NCI-H2107 treated with DMSO at 0.1 percent for 48 hours (cell line): ENCODE measurements around the gene RP2.

Experiments used
- DNase-seq: peaks from one replicate; lab custom pipeline; 2025; ENCODE audit not compliant: unreplicated experiment; lab: John Stamatoyannopoulos, UW

RP2 gene

DNA sequence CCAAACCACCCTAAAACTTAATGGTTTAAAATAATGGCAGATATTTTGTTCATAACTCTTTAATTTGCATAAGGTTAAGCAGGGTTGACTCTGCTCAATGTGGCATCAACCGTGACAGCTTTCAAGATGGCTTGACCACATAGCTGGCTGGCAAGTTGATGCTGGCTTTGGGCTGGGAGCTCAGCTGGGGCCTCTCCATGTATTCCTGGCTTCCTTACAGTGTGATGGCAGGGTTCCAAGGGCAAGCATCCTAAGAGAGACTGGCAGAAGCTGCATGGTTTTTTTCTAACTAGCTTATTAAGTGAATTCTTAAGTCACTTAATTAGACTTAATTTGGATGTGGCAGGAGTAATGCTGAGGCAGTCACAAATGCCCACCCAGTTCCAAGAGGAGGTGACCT lies 4.5 kb downstream of the RP2 start:
- DNase-seq: no peak

DNA sequence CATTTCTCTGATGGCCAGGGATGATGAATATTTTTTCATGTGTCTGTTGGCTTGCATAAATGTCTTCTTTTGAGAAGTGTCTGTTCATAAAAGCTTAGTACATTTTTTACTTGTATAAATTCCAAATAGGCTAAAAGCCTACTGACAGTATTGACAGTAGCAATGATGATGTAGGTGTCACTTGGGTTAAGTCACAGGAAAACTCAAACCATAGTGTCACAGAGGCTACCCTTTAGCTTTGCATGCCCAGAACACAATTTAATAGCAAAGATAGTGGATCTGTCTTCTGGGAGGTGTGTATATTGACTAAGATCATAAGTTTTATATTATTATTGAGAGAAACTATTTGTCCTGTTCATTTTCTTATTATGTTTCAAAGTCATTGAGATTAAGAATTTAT lies 8.1 kb downstream of the RP2 start:
- DNase-seq: no peak

DNA sequence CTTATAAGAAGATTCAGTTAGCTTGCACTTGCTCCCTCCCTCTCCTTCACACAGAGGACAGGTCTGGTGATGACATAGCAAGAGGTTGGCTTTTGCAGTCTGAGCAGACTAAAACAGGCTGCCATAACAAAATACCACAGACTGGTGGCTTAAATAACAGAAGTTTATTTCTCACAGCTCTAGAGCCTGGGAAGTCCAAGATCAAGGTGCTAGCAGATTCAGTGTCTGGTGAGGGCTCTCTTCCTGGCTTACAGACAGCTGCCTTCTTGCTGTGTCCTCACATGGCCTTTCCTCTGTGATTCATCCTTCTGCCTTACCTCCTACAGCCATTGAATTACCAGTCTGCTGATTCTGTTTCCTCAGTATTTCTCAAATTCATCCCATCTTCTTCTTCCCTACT lies 13.1 kb downstream of the RP2 start:
- no peak for DNase-seq

DNA sequence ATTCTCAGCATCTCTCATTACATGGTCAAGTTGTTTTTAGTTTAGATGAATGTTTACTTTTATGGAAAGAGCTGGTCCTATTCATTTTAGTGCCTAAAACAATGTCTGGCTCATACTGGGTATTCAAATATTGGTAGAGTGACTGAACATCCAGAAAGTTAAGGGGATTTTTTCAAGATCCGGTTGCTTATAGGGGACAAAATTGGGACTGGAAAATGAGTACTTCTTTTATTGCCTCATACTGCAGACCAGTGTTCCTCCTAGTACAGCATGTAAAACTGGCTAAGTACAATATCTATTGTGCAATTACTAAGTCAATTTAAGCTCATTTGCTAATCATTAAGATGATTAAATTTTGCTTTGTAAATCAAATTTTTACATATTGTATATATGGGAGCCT lies 13.9 kb downstream of the RP2 start:
- DNase-seq: no peak

DNA sequence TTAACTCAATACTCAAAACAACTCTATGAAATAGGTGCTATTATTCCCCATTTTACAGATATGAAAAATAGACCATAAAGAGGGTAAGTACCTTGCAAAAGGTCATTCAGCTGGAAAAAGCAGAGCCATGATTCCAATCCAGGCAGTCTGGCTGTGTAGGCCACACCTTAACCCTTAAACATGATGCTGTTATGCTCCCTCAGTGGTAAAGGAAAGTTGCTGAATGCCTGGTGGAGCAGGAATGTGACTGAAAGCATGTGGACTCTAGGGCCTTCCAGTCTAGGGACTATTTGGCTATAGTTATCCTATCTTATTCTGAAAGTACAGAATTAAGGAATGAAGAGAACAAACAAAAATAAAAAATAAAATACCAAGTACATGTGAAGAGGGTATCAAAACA lies 19.6 kb downstream of the RP2 start:
- no peak for DNase-seq

DNA sequence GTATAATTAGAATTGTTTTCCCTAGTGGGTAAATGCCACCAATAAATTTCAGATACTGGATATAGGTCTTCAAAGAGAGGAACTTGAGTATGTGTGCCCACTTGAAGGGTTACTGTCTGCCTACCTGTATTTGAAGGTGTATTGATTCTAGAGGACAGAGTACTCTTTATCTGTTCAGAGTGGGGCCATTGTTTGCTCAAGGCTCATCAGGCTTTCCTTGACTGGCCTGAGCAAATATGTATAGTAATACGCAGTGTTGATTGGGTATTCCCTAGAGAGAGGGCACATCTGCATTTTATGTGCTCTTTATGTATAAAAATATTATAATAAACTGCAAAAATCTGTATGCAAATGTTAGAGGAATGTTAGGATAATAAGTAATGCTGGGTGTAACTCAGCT lies 23.7 kb downstream of the RP2 start:
- DNase-seq: no peak

DNA sequence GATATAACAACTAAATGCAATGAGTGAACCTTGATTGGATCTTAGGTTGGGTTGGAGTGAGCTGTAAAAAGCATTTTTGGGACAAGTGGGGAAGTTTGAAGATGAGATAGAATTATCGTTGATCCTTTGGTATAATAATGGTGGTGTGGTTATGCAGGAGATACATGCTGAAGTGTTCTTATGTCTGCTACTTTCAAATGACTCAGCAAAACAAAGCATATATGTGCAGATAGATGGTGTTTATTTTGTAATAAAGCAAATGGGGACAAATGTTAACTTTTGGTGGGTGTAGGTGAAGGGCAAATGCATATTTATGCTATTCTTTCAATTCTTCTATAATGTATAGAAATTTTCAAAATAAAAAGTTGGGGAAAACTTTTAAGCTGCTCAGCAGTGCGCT lies 26.2 kb downstream of the RP2 start:
- DNase-seq: no peak

DNA sequence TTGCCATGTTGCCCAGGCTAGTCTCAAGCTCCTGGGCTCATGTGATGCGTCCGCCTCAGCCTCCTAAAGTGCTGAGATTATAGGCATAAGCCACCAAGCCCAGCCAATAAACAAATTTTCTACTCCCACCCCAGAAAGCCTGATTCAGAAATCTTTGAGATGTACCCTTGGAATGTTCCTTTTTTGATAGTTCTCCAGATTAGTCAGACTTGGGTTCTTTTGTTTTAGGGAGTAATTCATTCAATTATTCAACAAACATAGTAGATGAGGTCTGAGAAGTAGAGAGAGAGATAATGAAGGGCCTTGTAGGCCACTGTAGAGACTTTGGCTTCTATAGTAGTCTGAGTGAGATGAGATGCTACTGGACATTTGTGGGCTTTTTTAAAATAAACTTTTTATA lies 27.8 kb downstream of the RP2 start:
- no peak for DNase-seq

DNA sequence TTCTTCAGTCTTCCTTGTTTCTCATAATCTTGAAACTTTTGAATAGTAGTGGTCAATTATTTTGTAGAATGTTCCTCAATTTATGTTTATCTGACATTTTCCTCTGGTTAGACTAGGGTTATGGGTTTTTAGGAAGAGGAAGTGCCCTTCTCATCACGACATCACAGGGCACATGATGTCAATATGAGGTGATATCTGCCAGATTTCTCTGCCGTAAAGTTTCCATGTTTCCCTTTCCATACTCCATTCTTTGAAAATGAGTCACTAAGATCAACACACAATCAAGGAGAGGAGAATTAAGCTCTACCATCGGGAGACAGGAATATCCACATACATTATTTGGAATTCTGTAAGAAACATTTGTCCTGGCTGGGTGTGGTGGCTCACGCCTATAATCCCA lies 28.4 kb downstream of the RP2 start:
- no peak for DNase-seq

DNA sequence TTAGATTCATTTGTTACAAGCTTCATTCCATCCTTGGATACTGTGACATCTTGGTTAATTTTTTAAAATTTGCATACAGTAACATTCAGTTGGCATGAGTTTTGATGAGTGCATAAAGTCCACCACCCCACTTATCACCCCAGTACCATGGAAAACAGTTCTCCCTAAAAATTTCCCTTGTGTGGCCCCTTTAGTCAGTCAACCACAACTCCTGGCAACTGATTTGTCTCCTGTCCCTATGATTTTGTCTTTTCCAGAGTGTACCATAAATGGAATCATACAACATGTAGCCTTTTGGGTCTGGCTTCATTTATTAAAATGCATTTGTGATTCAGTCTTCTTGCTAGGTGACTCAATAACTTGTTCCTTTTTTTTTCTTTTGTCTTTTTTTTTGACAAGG lies 29.9 kb downstream of the RP2 start:
- DNase-seq: no peak

DNA sequence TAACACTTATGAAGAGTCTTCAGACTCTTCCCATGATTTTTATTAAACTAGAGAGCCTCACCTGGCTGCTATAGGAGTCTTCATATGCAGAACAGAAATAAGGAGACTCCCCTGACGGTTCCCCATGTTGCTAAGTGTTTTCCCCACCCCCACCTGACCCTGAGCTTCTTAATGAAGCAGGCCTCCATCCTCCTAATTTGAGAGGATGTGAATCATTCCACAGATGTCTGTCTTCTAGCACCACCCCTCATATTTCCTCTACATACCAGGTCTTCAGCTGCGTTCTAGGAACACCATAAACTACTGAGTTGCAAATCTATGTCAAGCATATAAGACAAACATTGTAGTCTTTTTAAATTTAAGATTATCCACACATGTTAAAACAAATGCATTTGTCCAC lies 36.9 kb downstream of the RP2 start:
- no peak for DNase-seq

DNA sequence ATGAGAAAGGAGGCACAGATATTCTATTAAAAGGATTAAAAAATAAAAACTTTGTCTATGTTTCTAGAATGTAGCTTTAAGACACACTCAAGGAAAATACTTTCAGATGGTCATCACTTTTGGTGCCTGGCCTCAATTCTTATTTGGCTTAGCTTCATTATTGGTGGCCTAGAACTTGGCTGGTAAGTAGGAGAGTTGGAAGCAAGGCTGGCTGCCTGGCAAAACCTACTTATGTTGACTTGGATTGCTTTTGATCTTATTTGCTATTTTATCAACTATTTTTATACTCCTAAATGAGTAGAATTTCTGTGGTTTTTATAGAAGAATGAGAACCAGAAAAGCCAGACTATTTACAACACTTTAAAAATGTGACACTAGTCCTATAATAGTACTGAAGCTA lies 40.1 kb downstream of the RP2 start:
- DNase-seq: no peak

DNA sequence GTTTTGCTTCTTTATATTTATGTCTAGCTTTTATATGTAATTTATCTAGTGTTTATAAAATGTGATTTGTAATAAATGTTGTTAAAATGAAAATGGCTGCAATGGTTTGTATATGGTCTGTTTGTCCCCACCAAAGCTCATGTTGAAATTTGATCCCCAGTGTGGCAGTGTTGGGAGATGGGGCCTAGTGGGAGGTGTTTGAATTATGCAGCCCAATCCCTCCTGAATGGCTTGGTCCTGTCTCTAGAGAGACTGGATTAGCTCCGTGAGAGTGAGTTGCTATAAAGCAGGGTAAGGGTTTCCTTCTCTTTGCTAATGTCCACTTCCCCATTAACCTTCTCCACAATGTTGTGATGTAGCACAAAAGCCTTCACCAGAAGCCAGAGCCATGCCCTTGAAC lies 45.4 kb downstream of the RP2 start:
- no peak for DNase-seq

DNA sequence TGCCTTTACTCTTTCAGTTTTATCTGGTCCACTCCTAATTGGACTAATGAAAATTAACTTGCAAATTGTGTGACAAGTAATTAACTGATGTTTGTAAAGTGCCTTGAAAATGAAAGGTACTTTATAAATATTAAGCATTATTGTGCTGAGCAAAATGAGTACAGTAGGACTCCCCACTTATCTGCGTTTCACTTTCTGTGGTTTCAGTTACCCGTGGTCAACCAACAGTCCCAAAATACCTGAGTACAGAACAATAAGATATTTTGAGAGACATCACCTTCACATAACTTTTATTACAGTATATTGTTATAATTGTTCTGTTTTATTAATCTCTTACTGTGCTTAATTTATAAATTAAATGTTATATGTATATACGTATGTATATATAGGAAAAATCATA lies 48.0 kb downstream of the RP2 start:
- DNase-seq: no peak

DNA sequence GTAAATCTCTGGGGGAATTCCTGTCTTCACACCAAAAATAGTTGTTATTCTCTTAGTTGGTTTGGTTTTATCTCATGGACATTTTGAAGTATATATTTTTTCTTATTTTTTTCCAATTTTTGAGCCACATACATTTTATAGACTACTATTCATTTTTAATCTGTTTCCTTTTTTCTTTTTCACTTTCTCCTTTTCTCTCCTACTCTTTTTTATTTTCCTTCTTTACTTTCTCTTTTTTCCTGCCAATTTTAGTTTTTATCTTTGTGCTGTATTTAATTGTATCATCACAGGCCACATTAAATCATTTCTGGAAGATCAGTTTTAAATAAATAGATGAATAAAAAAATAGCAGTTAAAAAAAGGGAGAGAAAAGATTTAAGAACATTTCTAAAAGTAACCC lies 61.4 kb downstream of the RP2 start:
- no peak for DNase-seq

DNA sequence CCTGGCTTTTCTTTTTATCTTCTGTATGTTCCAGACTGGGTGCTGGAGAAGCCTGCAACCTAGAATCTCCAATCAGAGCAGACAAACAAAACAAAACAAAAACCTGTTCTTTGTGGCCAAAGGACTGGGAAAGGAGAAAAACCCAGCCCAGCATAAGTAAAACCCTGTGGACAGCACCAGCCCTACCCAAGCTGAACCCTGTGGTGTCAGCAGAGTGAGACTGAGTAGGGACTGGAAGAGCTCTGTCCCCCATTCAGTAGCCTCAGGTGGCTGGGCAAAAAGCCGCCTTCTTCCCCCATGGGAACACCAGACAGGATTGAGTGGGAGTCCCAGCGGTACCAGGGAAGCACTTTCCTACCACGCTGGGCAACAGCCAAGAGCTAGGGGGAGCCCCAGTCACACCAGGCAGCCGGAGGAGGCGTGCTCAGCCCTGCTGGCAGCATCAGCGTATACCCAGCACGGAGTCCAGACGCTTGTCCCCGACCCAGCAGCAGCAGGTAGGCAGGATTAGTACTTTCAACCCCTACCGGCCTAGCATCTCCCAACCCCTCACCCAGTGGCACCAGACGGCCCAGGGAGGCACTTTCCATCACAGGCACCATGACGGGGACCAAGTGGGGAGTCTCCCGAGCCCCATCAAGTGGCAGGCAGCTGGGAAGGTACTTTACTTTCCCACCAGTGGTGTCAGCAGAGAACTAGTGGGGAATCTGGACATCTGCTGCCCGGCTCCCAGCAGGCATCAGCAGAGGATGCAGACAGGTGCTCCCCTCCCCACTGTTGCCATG lies 66.8 kb downstream of the RP2 start:
- DNase-seq: peak; percentile 93

DNA sequence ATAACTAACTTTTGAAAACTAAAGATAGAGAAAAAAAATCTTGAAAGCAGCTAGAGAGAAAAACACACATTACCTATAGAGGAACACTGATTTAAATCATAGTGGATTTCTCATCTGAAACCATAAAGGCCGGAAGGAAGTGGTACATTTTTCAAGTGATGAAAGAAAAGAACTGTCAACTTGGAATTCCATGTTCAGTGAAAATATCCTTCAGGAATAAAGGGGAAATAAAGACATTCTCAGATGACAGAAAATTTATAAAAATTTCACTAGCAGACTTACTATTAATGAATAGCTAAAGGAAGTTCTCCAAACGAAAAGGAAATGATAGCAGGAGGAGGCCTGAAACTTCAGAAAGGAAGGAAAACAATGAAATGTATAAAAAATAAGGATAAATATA lies 67.8 kb downstream of the RP2 start:
- no peak for DNase-seq

DNA sequence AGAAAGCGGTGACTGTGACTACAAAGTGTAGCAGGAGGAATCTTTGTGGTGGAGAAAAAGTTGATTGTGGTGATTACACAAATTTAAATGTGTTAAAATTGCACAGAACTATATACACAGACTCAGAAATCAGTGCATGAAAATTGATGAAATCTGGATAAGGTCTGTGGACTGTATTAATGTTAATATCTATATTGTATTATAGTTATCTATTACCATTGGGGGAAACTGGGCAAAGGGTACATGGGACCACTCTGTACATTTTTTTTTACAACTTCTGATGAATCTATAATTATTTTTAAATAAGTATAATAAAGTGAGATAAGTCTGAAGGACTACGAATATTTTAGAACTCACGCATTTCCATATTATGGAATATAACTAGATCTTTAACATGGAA lies 73.6 kb downstream of the RP2 start:
- DNase-seq: no peak

DNA sequence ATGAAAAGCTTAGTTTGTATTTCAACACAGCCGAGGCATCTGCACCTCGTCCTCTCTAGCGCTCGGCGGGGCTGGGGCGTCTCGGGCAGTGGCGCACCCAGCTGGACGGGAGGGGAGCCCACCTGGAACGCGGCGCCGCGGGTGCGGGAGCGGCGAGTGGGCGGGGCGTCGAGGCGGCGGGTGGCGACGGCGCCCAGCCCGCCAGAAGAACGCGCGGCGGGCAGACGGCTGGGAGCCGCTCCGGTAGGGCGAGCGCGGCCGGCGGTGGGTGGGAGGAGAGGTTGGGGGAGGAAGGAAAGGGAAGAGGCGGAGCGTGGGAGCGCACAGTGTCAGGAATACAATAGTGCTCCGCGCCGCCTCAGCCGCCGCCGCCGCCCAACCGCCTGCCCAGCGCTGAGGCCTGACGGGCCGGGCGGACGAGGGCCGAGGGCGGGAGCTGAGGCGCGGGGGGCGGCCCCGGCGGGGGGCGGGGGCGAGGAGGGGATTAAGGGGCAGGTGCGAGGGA lies 75.3 kb downstream of the RP2 start, which contains the start of gene JADE3:
JADE3 (plus strand) TSS at position 324 of the 505 bp plus-strand sequence. CDS start 72,474 bp downstream, outside the sequence.
- DNase-seq: peak; percentile 77

DNA sequence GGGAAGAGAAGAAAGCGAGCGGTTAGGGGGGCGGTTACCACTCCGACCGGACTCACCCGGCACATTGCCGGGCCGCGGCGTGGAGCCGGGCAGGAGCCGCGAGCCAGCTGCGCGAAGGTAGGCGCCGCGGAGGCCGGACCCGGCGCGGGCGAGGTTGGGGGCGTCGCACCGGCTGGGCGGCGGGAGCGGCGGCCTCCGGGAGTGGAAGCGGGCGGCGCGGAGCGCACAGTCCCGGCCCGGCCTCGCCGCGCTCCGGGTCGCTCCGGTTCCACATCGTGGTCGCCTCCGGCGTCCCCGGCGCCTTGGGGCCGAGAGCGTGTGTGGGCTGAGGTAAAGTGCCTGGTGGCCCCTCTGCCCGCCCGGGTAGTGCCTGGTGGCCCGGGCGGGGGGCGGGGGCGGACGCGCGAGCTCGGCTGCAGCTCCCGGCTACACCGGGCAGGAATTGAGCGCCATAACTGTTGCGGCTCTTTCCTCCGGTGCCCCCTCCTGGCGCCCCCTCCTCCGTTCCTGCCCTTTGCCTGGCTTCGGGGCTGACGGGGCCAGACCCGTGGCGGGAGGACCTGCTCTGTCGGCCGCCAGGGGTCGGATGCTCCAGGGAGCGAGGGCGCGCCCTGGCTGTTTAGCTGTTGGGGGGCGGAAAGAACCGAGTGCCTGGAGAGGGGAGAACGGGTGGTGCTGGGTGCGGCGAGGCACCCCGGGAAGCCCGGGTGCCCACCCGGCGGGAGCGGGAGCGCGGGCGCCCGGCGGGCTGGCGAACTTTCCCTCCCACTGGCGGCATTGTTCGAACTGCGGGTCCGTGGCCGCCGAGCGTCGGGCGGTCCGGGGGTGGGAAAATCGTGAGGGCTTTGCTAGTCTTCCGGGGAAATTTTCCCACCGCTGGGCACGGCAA lies 76.0 kb downstream of the RP2 start:
- peak; percentile 10 for DNase-seq

DNA sequence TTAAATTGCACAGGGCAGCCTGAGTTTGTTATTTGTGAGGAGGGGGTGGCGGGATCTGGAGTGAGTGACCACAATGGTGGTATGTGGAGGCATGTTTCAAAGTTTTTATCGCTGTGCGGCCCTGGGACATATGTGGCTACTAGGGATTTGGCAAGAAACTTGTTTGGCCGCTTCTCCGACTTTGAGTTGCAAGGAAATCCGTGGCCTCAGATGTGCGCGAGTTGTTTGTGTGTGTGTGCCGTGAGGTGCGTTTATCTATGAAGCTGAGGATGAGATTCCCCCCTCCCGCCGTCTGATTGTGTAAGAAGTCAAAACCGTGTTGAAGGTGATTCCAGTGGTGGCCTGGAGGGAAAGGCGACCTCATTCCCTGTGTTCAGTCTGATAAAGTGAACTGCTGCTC lies 76.8 kb downstream of the RP2 start:
- peak; percentile 7 for DNase-seq

DNA sequence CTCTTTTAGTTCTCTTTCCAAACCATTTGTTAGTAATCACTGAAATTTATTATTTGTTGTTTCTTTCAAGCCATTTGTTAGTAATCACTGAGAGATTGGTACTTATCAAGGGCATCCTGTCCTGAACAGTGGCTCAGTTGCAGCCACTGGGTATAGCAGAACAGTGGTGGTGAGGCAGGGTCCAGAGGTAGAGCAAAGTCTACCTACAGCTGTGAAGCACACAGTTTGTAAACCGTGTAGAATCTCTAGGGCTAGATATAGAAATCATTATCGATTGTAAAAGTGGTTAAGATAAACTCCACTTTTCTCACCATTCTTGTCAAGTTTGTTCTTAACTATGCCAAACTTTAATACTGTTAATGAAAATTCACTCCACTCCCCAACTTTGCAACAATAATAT lies 79.4 kb downstream of the RP2 start:
- no peak for DNase-seq
